HL-60 (cell line): ENCODE results near the gene GJA3.

Source experiments
- DNase-seq, 2 experiments: peaks; one replicate each; pipeline ENCODE4 v3.0.0-alpha.2; 2010 to 2020; ENCODE audit warnings: low read depth in 1 of 2, low spot score in 1 of 2
- H3K27ac ChIP-seq: fragments of 250-450 bp; sonication (Bioruptor Pico); replicated peaks from 2 replicates; pipeline ENCODE4 v1.5.1; 2020; ENCODE audit warnings: mild to moderate bottlenecking, moderate library complexity
- H3K27me3 ChIP-seq: fragments of 250-450 bp; sonication (Bioruptor Pico); 2 replicates; pipeline ENCODE4 v1.5.1; 2021; ENCODE audit warnings: mild to moderate bottlenecking, moderate library complexity; ENCODE audit not compliant: insufficient read depth, poor library complexity, severe bottlenecking
- H3K4me3 ChIP-seq: replicated peaks from 2 replicates; pipeline ENCODE4 v1.5.1; 2011; ENCODE audit warnings: mild to moderate bottlenecking, control low read depth, low read length; ENCODE audit not compliant: insufficient read depth
- GABPA ChIP-seq: IDR thresholded peaks from 2 replicates; pipeline ENCODE4 v1.6.1; 2012; ENCODE audit warnings: low read depth
- POLR2AphosphoS5 ChIP-seq: IDR thresholded peaks from 2 replicates; pipeline ENCODE4 v1.6.1; 2012; ENCODE audit warnings: low read depth
- SPI1 ChIP-seq: IDR thresholded peaks from 2 replicates; pipeline ENCODE4 v1.6.1; 2012; ENCODE audit warnings: low read depth, mild to moderate bottlenecking, borderline replicate concordance
- TF ChIP-seq, protein P1 (sequence below): IDR thresholded peaks from 2 replicates; pipeline ENCODE4 v1.6.1; 2012; ENCODE audit warnings: low read depth; ENCODE audit not compliant: insufficient replicate concordance
- TF ChIP-seq, protein P2 (sequence below): IDR thresholded peaks from one replicate; pipeline ENCODE4 v1.5.1; 2011; ENCODE audit warnings: low read length, control low read depth, inconsistent platforms; ENCODE audit not compliant: insufficient read depth

Gene GJA3

DNA sequence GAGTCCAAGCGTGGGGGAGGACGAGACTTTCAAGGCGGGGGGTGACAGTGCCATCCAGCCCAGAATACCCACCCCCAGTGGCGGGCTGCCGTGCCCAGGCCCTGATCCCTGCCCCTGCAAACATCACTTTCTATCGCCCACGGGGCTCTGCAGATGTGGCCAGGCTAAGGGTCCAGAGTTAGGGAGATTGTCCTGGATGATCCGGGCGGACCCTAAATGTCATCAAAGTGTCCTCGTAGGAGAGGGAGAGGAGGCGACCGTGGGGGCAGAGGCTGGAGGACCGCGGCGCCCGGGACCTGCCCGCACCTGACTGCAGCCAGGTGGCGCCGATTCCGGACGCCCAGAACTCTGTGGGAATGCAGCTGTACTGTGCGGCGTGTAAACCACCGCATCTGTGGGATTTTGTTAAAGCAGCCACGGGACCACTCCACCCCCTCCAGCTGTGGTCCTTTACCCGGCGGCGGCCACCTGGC lies 32.4 kb downstream of the GJA3 start:
- Histone ChIP-seq H3K27ac (peak overlapping the region; percentile 85), H3K4me3 (peak overlapping the region; percentile 63), H3K27me3 (no peaks in the 10 kb centered on the region)
- no peak for TF ChIP-seq GABPA
- DNase-seq: no peak

DNA sequence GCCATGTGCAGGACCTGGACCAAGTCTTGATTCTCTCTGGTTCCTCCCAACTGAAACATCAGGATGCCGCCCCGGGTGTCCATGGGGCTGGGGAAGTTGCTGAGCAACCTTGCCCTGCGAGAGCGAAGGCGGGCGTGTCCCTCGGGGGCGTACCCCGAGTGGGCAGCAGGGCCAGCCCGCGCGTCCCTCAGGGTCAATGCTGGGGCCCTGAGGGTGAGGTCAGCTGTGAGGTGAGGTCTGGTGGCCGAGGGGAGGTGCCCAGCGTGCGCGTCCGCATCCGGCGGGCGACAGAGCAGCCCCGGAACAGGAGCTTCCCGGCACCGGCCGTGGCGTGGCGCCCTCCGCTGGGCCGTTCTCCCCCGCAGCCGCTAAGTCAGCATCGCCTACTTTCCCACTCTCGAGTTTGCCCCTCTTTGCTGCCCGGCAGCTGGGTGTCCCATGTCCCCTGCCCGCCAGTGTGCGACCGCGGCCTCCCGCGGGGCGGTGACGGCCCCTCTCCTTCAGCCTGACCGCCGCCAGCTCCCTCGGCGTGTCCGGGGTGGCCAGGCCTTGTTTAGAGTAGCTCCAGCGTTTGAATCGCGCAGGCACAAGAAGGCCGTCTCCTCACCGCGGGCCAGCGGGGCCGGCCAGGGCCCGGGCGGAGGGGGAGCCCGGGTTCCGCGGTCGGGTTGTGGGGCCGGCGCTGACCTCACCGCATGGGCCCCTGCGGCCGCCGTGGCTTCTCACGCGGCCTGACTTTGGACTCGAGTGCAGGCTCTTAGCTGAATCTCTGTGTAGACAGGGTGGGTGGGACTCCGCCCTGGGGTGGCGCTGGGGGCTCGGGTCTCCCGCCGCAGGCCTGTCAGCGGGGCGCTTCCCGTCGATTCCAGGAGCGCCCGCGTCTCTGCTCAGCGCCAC lies 33.0 kb downstream of the GJA3 start:
- peak; percentile 53 to 72 for DNase-seq
- H3K27ac ChIP-seq: peak overlapping the region; percentile 85
- TF ChIP-seq SPI1 (no peak; the same call in 1 of the 2 replicates), GABPA (no peak), POLR2AphosphoS5 (peak; percentile 75)
- TF ChIP-seq, protein P1, sequence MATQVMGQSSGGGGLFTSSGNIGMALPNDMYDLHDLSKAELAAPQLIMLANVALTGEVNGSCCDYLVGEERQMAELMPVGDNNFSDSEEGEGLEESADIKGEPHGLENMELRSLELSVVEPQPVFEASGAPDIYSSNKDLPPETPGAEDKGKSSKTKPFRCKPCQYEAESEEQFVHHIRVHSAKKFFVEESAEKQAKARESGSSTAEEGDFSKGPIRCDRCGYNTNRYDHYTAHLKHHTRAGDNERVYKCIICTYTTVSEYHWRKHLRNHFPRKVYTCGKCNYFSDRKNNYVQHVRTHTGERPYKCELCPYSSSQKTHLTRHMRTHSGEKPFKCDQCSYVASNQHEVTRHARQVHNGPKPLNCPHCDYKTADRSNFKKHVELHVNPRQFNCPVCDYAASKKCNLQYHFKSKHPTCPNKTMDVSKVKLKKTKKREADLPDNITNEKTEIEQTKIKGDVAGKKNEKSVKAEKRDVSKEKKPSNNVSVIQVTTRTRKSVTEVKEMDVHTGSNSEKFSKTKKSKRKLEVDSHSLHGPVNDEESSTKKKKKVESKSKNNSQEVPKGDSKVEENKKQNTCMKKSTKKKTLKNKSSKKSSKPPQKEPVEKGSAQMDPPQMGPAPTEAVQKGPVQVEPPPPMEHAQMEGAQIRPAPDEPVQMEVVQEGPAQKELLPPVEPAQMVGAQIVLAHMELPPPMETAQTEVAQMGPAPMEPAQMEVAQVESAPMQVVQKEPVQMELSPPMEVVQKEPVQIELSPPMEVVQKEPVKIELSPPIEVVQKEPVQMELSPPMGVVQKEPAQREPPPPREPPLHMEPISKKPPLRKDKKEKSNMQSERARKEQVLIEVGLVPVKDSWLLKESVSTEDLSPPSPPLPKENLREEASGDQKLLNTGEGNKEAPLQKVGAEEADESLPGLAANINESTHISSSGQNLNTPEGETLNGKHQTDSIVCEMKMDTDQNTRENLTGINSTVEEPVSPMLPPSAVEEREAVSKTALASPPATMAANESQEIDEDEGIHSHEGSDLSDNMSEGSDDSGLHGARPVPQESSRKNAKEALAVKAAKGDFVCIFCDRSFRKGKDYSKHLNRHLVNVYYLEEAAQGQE: no peak
- TF ChIP-seq, protein P2, sequence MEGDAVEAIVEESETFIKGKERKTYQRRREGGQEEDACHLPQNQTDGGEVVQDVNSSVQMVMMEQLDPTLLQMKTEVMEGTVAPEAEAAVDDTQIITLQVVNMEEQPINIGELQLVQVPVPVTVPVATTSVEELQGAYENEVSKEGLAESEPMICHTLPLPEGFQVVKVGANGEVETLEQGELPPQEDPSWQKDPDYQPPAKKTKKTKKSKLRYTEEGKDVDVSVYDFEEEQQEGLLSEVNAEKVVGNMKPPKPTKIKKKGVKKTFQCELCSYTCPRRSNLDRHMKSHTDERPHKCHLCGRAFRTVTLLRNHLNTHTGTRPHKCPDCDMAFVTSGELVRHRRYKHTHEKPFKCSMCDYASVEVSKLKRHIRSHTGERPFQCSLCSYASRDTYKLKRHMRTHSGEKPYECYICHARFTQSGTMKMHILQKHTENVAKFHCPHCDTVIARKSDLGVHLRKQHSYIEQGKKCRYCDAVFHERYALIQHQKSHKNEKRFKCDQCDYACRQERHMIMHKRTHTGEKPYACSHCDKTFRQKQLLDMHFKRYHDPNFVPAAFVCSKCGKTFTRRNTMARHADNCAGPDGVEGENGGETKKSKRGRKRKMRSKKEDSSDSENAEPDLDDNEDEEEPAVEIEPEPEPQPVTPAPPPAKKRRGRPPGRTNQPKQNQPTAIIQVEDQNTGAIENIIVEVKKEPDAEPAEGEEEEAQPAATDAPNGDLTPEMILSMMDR: peak; percentile 49
- peak overlapping the region; percentile 63 for H3K4me3 ChIP-seq
- no peaks in the 10 kb centered on the region for H3K27me3 ChIP-seq

DNA sequence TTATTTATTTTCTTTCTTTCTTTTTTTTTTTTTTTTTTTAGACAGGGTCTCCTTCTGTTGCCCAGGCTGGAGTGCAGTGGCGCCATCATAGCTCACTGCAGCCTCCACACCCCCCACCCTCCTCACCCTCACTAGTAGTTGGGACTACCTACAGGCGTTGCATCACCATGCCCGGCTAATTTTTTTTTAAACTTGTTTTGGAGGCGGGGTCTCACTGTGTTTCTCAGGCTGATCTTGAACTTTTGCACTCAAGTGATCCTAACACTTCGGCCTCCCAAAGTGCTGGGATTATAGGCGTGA lies 33.6 kb downstream of the GJA3 start:
- no peak for TF ChIP-seq GABPA
- TF ChIP-seq POLR2AphosphoS5: no peak
- TF ChIP-seq, protein P1: no peak
- no peak for TF ChIP-seq SPI1
- peak overlapping the region; percentile 85 for H3K27ac ChIP-seq
- H3K4me3 ChIP-seq: peak overlapping the region; percentile 63
- no peaks in the 10 kb centered on the region for H3K27me3 ChIP-seq
- DNase-seq: peak; percentile 62 to 73

DNA sequence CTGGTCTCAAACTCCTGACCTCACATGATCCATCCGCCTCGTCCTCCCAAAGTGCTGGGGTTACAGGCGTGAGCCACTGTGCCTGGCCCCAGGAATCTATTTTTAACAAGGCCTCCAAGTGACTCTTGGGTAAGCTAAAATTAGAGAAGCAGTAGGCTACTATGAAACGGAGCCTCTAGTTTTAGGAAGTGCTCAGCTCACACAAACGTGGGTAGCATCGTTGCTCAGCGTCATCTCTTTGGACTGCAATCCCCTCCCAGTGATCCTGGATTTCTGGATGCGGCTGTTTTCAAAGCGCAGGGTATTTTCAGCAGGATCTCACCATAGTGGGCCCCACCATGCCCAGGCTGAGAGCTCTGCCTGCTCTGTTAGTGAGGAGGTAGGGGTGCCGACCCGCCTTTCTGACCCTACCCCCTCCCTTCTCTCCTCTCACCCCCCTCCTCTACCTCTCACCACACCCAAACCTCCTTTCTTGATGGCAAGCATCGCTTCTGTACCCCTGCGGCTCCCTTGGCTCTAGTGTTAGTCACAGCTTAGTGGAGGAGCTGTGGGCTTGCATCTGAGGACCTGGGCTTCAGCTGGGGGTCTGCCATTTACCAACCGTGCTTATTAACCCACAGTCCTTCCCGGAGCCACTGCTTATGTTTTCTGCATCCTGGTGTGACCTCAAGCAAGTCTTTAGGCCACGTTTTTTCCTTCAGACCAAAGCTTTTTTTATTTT lies 34.2 kb downstream of the GJA3 start:
- TF ChIP-seq, protein P1: no peak
- TF ChIP-seq SPI1: peak; percentile 93
- peak; percentile 12; the same call in 1 of the 2 replicates for TF ChIP-seq POLR2AphosphoS5
- TF ChIP-seq, protein P2: no peak
- no peak for TF ChIP-seq GABPA
- DNase-seq: peak; percentile 41 to 81
- H3K4me3 ChIP-seq: peak overlapping the region; percentile 63
- no peaks in the 10 kb centered on the region for H3K27me3 ChIP-seq
- H3K27ac ChIP-seq: peak overlapping the region; percentile 85
